Measurements from ENCODE around the gene GHR. TPM values are rescaled to one million over a fixed set of nuclear protein-coding genes. Genes with fewer than 3 reads are reported as not detected.

Gene GHR
- polyA plus RNA-seq, 1 donor (not counting 4 experiments of a cell fraction or from before 2014, with no cell fraction given): 1.8 TPM

GRCh38 chr5:42645138-42645537 lies 221.9 kb downstream of the GHR start:
- H3K27ac ChIP-seq (ENCODE audit: control insufficient read depth, insufficient read depth, low read length): no peak overlapping the region
- no peaks in the 10 kb centered on the region for H4K20me1 ChIP-seq (ENCODE audit: control insufficient read depth, extremely low read depth, insufficient read depth, low read length)
- H3K4me1 ChIP-seq (ENCODE audit: control insufficient read depth, extremely low read depth, insufficient read depth, low read length): peaks cover 28% of the 10 kb centered on the region
- TF ChIP-seq CTCF (optimal IDR thresholded peaks at IDR 0.05 in 1 of 3, IDR thresholded peaks at IDR 0.05 in 1 of 3, conservative IDR thresholded peaks at IDR 0.05 in 1 of 3; ENCODE audit: extremely low read depth in 1 of 3, insufficient read depth in 2 of 3, low read length in 3 of 3) (no peak), EZH2 (IDR thresholded peaks at IDR 0.05; ENCODE audit: low read length) (no peak)
- H3K27me3 ChIP-seq (ENCODE audit: control insufficient read depth, extremely low read depth, insufficient read depth, low read length): no peaks in the 10 kb centered on the region
- H3K9me1 ChIP-seq (ENCODE audit: control insufficient read depth, extremely low read depth, insufficient read depth, low read length): no peaks in the 10 kb centered on the region
- no peak overlapping the region for H3K4me3 ChIP-seq (ENCODE audit: control insufficient read depth in 2 of 3, extremely low read depth in 1 of 3, insufficient read depth in 2 of 3, low read depth in 1 of 3, low read length in 3 of 3)
- no peaks in the 10 kb centered on the region for H3K9me3 ChIP-seq (ENCODE audit: control insufficient read depth, low read depth, low read length)
- H3K36me3 ChIP-seq (ENCODE audit: control insufficient read depth in 2 of 2, extremely low read depth in 1 of 2, insufficient read depth in 2 of 2, low read length in 2 of 2): no peaks in the 10 kb centered on the region
- H3K9ac ChIP-seq (ENCODE audit: control insufficient read depth, extremely low read depth, insufficient read depth, low read length): no peak overlapping the region
- H3K4me2 ChIP-seq (ENCODE audit: control insufficient read depth, extremely low read depth, insufficient read depth, low read depth, low read length): no peak overlapping the region
- FAIRE-seq: no peak
- no peak for DNase-seq (ENCODE audit: low read depth, low spot score)
- dilution Hi-C loops (cut with MboI; ENCODE audit: extremely low pct_ligation_motif_present, low sequenced_read_pairs): no loop called here
- H2AFZ ChIP-seq (ENCODE audit: control insufficient read depth, low read length): no peak overlapping the region
- H3K79me2 ChIP-seq (ENCODE audit: control insufficient read depth, insufficient read depth, low read length): no peaks in the 10 kb centered on the region

- Histone ChIP-seq H3K9ac (ENCODE audit: control insufficient read depth, extremely low read depth, insufficient read depth, low read length) (no peak overlapping the region), H3K4me1 (ENCODE audit: control insufficient read depth, extremely low read depth, insufficient read depth, low read length) (peaks cover 9% of the 10 kb centered on the region), H3K9me1 (ENCODE audit: control insufficient read depth, extremely low read depth, insufficient read depth, low read length) (no peaks in the 10 kb centered on the region), H3K4me2 (ENCODE audit: control insufficient read depth, extremely low read depth, insufficient read depth, low read depth, low read length) (no peak overlapping the region), H3K27ac (ENCODE audit: control insufficient read depth, insufficient read depth, low read length) (no peak overlapping the region), H3K79me2 (ENCODE audit: control insufficient read depth, insufficient read depth, low read length) (no peaks in the 10 kb centered on the region), H3K9me3 (ENCODE audit: control insufficient read depth, low read depth, low read length) (no peaks in the 10 kb centered on the region), H2AFZ (ENCODE audit: control insufficient read depth, low read length) (peak overlapping the region; percentile 23), H3K27me3 (ENCODE audit: control insufficient read depth, extremely low read depth, insufficient read depth, low read length) (no peaks in the 10 kb centered on the region), H3K4me3 (ENCODE audit: control insufficient read depth in 2 of 3, extremely low read depth in 1 of 3, insufficient read depth in 2 of 3, low read depth in 1 of 3, low read length in 3 of 3) (no peak overlapping the region), H3K36me3 (ENCODE audit: control insufficient read depth in 2 of 2, extremely low read depth in 1 of 2, insufficient read depth in 2 of 2, low read length in 2 of 2) (no peaks in the 10 kb centered on the region), H4K20me1 (ENCODE audit: control insufficient read depth, extremely low read depth, insufficient read depth, low read length) (no peaks in the 10 kb centered on the region)
- no peak for DNase-seq (ENCODE audit: low read depth, low spot score)
- TF ChIP-seq EZH2 (IDR thresholded peaks at IDR 0.05; ENCODE audit: low read length): no peak
- TF ChIP-seq CTCF (optimal IDR thresholded peaks at IDR 0.05 in 1 of 3, IDR thresholded peaks at IDR 0.05 in 1 of 3, conservative IDR thresholded peaks at IDR 0.05 in 1 of 3; ENCODE audit: extremely low read depth in 1 of 3, insufficient read depth in 2 of 3, low read length in 3 of 3): no peak
- no peak for FAIRE-seq
- dilution Hi-C loops (cut with MboI; ENCODE audit: extremely low pct_ligation_motif_present, low sequenced_read_pairs): no loop called here
Observed at GRCh38 chr5:42648036-42648435, 224.8 kb downstream of the GHR start.
